HPDE6-E6E7 (cell line): ENCODE measurements around the gene PCCA.
"Not testable (repeated sequence)": the region's sequence is repeated elsewhere in the genome, so short reads cannot be mapped to it uniquely, and the experiment has no call there.

Experiments
- DNase-seq: peaks from one replicate; pipeline ENCODE4 v3.0.0; 2011; ENCODE audit warnings: missing footprints; ENCODE audit errors: extremely low spot score

PCCA gene

GRCh38 chr13:100141461-100141961 lies 52.6 kb downstream of the PCCA start:
- not testable (repeated sequence) for DNase-seq

- DNase-seq: no peak
Measured at GRCh38 chr13:100146534-100146933, 57.6 kb downstream of the PCCA start.

GRCh38 chr13:100147825-100148224 lies 58.9 kb downstream of the PCCA start:
- no peak for DNase-seq

- DNase-seq: no peak
Measured at GRCh38 chr13:100148422-100148821, 59.5 kb downstream of the PCCA start.

- DNase-seq: no peak
Measured at GRCh38 chr13:100149389-100149788, 60.5 kb downstream of the PCCA start.

- DNase-seq: not testable (repeated sequence)
Measured at GRCh38 chr13:100150711-100151110, 61.8 kb downstream of the PCCA start.

GRCh38 chr13:100154842-100155416 lies 66.0 kb downstream of the PCCA start:
- no peak for DNase-seq

- DNase-seq: no peak
Measured at GRCh38 chr13:100156788-100157187, 67.9 kb downstream of the PCCA start.

GRCh38 chr13:100158569-100158968 lies 69.7 kb downstream of the PCCA start:
- no peak for DNase-seq

GRCh38 chr13:100159584-100159983 lies 70.7 kb downstream of the PCCA start:
- no peak for DNase-seq

GRCh38 chr13:100160450-100160849 lies 71.6 kb downstream of the PCCA start:
- DNase-seq: no peak

- no peak for DNase-seq
Measured at GRCh38 chr13:100163375-100163774, 74.5 kb downstream of the PCCA start.

- DNase-seq: no peak
Measured at GRCh38 chr13:100173203-100173602, 84.3 kb downstream of the PCCA start.

GRCh38 chr13:100174455-100174854 lies 85.6 kb downstream of the PCCA start:
- not testable (repeated sequence) for DNase-seq

- DNase-seq: no peak
Measured at GRCh38 chr13:100175078-100175802, 86.3 kb downstream of the PCCA start.

- DNase-seq: no peak
Measured at GRCh38 chr13:100175803-100176182, 86.9 kb downstream of the PCCA start.

GRCh38 chr13:100176801-100177400 lies 88.0 kb downstream of the PCCA start:
- no peak for DNase-seq

- no peak for DNase-seq
Measured at GRCh38 chr13:100178309-100178708, 89.4 kb downstream of the PCCA start.

GRCh38 chr13:100179276-100179675 lies 90.4 kb downstream of the PCCA start:
- DNase-seq: no peak

- DNase-seq: no peak
Measured at GRCh38 chr13:100182900-100183490, 94.1 kb downstream of the PCCA start.

GRCh38 chr13:100184095-100184494 lies 95.2 kb downstream of the PCCA start:
- no peak for DNase-seq

GRCh38 chr13:100195568-100195967 lies 106.7 kb downstream of the PCCA start:
- DNase-seq: no peak

- no peak for DNase-seq
Measured at GRCh38 chr13:100196375-100196774, 107.5 kb downstream of the PCCA start.
